HepG2 (cell line): ENCODE measurements around the gene PRR29. TPM values are rescaled to one million over a fixed set of nuclear protein-coding genes. Genes with fewer than 3 reads are reported as not detected.

Source experiments
- IRF2 ChIP-seq: IDR thresholded peaks from 2 replicates; pipeline ENCODE4 v1.6.1; 2018; ENCODE audit warnings: missing genetic modification reagents, missing compliant biosample characterization
- JUND ChIP-seq: sonication (generic); formaldehyde crosslinking; IDR thresholded peaks from 2 replicates; pipeline ENCODE4 v1.8.0; 2022; ENCODE audit warnings: mild to moderate bottlenecking, missing genetic modification reagents
- KDM3A ChIP-seq: IDR thresholded peaks from 2 replicates; pipeline ENCODE4 v1.6.1; 2018; ENCODE audit warnings: low read depth, missing compliant biosample characterization
- MAFG ChIP-seq: sonication (generic); formaldehyde crosslinking; IDR thresholded peaks from 2 replicates; pipeline ENCODE4 v1.5.1; 2020; ENCODE audit warnings: mild to moderate bottlenecking, missing genetic modification reagents
- MAFK ChIP-seq, 2 experiments: IDR thresholded peaks in 1 of 2; conservative IDR thresholded peaks in 1 of 2; 2 replicates each; pipeline ENCODE4 v1.6.1; 2011; ENCODE audit warnings: improper control_type of control experiment in 2 of 2, low read length in 2 of 2
- NFIC ChIP-seq: IDR thresholded peaks from 2 replicates; pipeline ENCODE4 v1.6.1; 2012; ENCODE audit warnings: mild to moderate bottlenecking, low read length, inconsistent platforms
- POLR2AphosphoS5 ChIP-seq: IDR thresholded peaks from 2 replicates; pipeline ENCODE4 v1.6.1; 2012; ENCODE audit warnings: low read depth, low read length
- RELA ChIP-seq: sonication (generic); formaldehyde crosslinking; IDR thresholded peaks from 2 replicates; pipeline ENCODE4 v1.4.0; 2020; ENCODE audit warnings: missing genetic modification reagents
- SP5 ChIP-seq: IDR thresholded peaks from 2 replicates; pipeline ENCODE4 v1.6.1; 2016; ENCODE audit warnings: low read depth, borderline replicate concordance
- ZBTB7B ChIP-seq: sonication (generic); formaldehyde crosslinking; IDR thresholded peaks from 2 replicates; pipeline ENCODE4 v1.4.0; 2020; ENCODE audit warnings: missing genetic modification reagents
- ZNF20 ChIP-seq: sonication (generic); formaldehyde crosslinking; IDR thresholded peaks from 2 replicates; pipeline ENCODE4 v1.4.0; 2020; ENCODE audit warnings: mild to moderate bottlenecking, moderate library complexity, missing genetic modification reagents
- ZNF703 ChIP-seq: sonication (generic); formaldehyde crosslinking; IDR thresholded peaks from 2 replicates; pipeline ENCODE4 v1.5.1; 2020; ENCODE audit warnings: missing genetic modification reagents, mild to moderate bottlenecking, moderate library complexity, borderline replicate concordance
- ZSCAN29 ChIP-seq: sonication (generic); formaldehyde crosslinking; conservative IDR thresholded peaks from 2 replicates; pipeline ENCODE4 v1.4.0; 2020; ENCODE audit warnings: mild to moderate bottlenecking, missing genetic modification reagents
- polyA plus RNA-seq, 8 experiments: library from polyadenylated mRNA; depleted of rRNA in 3 of 8; stranded (reverse) in 7 of 8; unstranded in 1 of 8; fragments of >200 nt; fragmentation: Illumina TruSeq in 4 of 8; extraction: Trizol in 4 of 8; gene quantifications; 2 replicates each; pipeline versions ENCODE4 v1.2.1 to v1.2.3, GENCODE V29; 2011 to 2016; ENCODE audit warnings: low read depth in 4 of 8, missing spikeins in 1 of 8, mixed read lengths in 1 of 8; ENCODE audit not compliant: insufficient read depth in 1 of 8
- total RNA-seq, 5 experiments: library from RNA; depleted of rRNA; stranded (reverse); fragments of >200 nt; fragmentation: Illumina TruSeq; extraction: Trizol; gene quantifications; 2 replicates each; pipeline ENCODE4 v1.2.3, GENCODE V29; 2016; ENCODE audit warnings: low read depth in 1 of 5
- TF ChIP-seq, protein P1 (sequence below): sonication (generic); formaldehyde crosslinking; IDR thresholded peaks from 2 replicates; pipeline ENCODE4 v1.5.0; 2020; ENCODE audit warnings: missing genetic modification reagents
- TF ChIP-seq, protein P2 (sequence below): sonication (generic); formaldehyde crosslinking; IDR thresholded peaks from 2 replicates; pipeline ENCODE4 v1.4.0; 2020; ENCODE audit warnings: mild to moderate bottlenecking, missing genetic modification reagents

PRR29 gene
- total and polyA plus RNA-seq, 2 of the 13 experiments (the other 11 are each of a cell fraction or from before 2014, with no cell fraction given) = 0.07 to 0.20 TPM

DNA sequence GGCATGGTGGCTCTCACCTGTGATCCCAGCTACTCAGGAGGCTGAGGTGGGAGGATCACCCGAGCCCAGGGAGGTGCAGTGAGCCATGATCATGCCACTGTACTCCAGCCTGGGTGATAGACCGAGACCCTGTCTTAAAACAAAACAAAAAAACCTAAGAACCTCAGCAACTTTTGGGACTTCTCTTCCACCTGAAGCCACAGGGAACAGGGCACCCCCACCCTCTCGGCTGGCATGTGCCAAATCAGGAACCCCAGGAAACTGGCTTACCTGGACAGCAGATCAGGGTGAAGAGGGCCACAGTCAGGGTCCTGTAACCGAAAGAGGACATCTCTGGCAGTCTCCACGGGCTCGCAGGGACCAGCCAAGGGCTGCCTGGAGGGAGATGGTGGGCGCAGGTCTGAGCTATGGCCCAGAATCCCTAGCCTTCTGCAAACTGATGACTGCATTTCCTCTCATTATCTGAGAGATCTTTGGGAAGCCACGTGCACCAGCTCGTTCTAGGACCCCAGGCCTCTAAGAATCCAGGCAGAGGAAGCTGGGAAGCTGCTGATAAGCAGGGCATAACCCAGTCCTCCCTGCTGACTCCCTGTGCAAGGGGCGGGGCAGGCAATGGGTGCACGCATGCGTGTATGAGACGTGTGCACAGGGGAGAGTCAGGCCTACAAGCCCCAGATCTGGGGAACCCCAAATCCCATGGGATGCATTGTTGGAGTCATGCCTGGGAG is 8.4 kb downstream of the PRR29 start (continued):
- TF ChIP-seq, protein P1, sequence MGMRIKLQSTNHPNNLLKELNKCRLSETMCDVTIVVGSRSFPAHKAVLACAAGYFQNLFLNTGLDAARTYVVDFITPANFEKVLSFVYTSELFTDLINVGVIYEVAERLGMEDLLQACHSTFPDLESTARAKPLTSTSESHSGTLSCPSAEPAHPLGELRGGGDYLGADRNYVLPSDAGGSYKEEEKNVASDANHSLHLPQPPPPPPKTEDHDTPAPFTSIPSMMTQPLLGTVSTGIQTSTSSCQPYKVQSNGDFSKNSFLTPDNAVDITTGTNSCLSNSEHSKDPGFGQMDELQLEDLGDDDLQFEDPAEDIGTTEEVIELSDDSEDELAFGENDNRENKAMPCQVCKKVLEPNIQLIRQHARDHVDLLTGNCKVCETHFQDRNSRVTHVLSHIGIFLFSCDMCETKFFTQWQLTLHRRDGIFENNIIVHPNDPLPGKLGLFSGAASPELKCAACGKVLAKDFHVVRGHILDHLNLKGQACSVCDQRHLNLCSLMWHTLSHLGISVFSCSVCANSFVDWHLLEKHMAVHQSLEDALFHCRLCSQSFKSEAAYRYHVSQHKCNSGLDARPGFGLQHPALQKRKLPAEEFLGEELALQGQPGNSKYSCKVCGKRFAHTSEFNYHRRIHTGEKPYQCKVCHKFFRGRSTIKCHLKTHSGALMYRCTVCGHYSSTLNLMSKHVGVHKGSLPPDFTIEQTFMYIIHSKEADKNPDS = no peak
- TF ChIP-seq JUND (CRISPR knock-in tag) = no peak
- TF ChIP-seq MAFK (conservative IDR thresholded peaks at IDR 0.05 in 1 of 2, IDR thresholded peaks at IDR 0.05 in 1 of 2; ENCODE audit: low read length in 2 of 2) = no peak
- TF ChIP-seq ZBTB7B = peak; percentile 42; the same call in 1 of the 2 replicates
- TF ChIP-seq SP5 (CRISPR knock-in tag) = peak; percentile 71
- no peak for TF ChIP-seq ZNF703 (CRISPR knock-in tag)
- no peak for TF ChIP-seq IRF2
- 0 out of 2 replicates have a peak, but pooled peaks have one; percentile 4 for TF ChIP-seq KDM3A (CRISPR knock-in tag)
- no peak for TF ChIP-seq MAFG (CRISPR knock-in tag)
- TF ChIP-seq ZNF20 (CRISPR knock-in tag) = no peak
- TF ChIP-seq NFIC = no peak
- 0 out of 2 replicates have a peak, but pooled peaks have one; percentile 19 for TF ChIP-seq ZSCAN29 (CRISPR knock-in tag)
- TF ChIP-seq, protein P2, sequence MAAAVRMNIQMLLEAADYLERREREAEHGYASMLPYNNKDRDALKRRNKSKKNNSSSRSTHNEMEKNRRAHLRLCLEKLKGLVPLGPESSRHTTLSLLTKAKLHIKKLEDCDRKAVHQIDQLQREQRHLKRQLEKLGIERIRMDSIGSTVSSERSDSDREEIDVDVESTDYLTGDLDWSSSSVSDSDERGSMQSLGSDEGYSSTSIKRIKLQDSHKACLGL (CRISPR knock-in tag) = peak; percentile 66; the same call in 1 of the 2 replicates
- TF ChIP-seq RELA (CRISPR knock-in tag) = no peak
- 0 out of 2 replicates have a peak, but pooled peaks have one; percentile 48 for TF ChIP-seq POLR2AphosphoS5
- TF ChIP-seq, all 625 proteins: peak for 72
